ENCODE measurements around the gene GID8. TPM values are rescaled to one million over a fixed set of nuclear protein-coding genes. Genes with fewer than 3 reads are reported as not detected.

GID8 gene
- total and polyA plus RNA-seq, 2 donors (not counting 3 experiments of a cell fraction or from before 2014, with no cell fraction given): 25.3 to 34.6 TPM

DNA sequence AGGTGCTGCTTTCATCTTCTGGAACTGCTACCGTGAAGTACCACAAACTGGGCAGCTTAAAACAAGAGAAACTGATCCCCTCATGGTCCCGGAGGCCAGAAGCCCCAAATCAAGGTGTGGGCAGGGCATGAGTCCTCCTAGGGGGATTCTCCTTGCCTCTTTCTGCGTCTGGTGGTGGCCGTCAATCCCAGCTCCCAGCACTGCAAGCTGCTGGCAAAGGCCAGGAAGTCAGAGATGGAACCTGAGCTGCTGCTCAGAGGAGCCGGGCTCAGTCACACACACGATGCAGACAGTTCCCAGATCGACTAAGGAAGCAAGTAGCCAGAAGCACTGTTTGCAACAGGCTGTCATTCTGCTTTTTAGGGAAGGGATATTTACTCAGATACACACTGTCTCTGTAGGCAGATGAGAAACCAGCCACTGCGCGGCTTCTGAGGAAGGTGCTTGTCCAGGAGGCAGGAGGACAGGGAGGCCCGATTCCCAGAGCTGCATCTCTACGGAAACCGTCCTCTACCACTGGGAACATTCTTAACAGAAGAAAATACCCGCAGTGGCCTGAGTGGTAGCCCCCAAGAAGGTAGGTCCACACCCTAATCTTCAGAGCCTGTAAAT is 53.4 kb downstream of the GID8 start:
- no peaks in the 10 kb centered on the region for H3K4me1 ChIP-seq (ENCODE audit: control insufficient read depth, extremely low read depth, insufficient read depth, low read length)
- POLR2A ChIA-PET: no interaction called here
- dilution Hi-C loops (cut with MboI; ENCODE audit: extremely low pct_ligation_motif_present, low sequenced_read_pairs) (no loop called here), intact Hi-C loops (cut with micrococcal nuclease) (no loop called here)
- H3K9me1 ChIP-seq (replicated peaks; ENCODE audit: control insufficient read depth, extremely low read depth, insufficient read depth, low read length): no peaks in the 10 kb centered on the region
- no peak overlapping the region for H2AFZ ChIP-seq (ENCODE audit: low read depth, low read length)
- H4K20me1 ChIP-seq (replicated peaks; ENCODE audit: control insufficient read depth, extremely low read depth, insufficient read depth, low read length): no peaks in the 10 kb centered on the region
- no peak overlapping the region for H3K4me2 ChIP-seq (ENCODE audit: insufficient read depth, low read length)
- H3K9me3 ChIP-seq (replicated peaks; ENCODE audit: control insufficient read depth, insufficient read depth, low read length): no peaks in the 10 kb centered on the region
- H3K27ac ChIP-seq (ENCODE audit: insufficient read depth, low read depth, low read length): no peak overlapping the region
- H3K9ac ChIP-seq (replicated peaks; ENCODE audit: extremely low read depth, insufficient read depth, low read length): no peak overlapping the region
- FAIRE-seq: no peak
- H3K4me3 ChIP-seq (replicated peaks in 1 of 3; ENCODE audit: insufficient read depth in 1 of 3, low read depth in 1 of 3, low read length in 3 of 3): no peak overlapping the region
- no peaks in the 10 kb centered on the region for H3K36me3 ChIP-seq (ENCODE audit: control insufficient read depth in 2 of 2, extremely low read depth in 1 of 2, insufficient read depth in 2 of 2, low read length in 2 of 2)
- H3K27me3 ChIP-seq (ENCODE audit: control insufficient read depth in 2 of 2, insufficient read depth in 2 of 2, low read length in 2 of 2): no peaks in the 10 kb centered on the region
- no peak for DNase-seq (ENCODE audit: low read depth, low spot score)
- TF ChIP-seq POLR2AphosphoS5 (IDR thresholded peaks at IDR 0.05; ENCODE audit: insufficient read depth, low read depth, low read length): no peak
- TF ChIP-seq, protein P1, sequence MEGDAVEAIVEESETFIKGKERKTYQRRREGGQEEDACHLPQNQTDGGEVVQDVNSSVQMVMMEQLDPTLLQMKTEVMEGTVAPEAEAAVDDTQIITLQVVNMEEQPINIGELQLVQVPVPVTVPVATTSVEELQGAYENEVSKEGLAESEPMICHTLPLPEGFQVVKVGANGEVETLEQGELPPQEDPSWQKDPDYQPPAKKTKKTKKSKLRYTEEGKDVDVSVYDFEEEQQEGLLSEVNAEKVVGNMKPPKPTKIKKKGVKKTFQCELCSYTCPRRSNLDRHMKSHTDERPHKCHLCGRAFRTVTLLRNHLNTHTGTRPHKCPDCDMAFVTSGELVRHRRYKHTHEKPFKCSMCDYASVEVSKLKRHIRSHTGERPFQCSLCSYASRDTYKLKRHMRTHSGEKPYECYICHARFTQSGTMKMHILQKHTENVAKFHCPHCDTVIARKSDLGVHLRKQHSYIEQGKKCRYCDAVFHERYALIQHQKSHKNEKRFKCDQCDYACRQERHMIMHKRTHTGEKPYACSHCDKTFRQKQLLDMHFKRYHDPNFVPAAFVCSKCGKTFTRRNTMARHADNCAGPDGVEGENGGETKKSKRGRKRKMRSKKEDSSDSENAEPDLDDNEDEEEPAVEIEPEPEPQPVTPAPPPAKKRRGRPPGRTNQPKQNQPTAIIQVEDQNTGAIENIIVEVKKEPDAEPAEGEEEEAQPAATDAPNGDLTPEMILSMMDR (IDR thresholded peaks at IDR 0.05; ENCODE audit: extremely low read depth in 1 of 2, insufficient read depth in 1 of 2, low read depth in 1 of 2, low read length in 2 of 2): no peak
- no peak for TF ChIP-seq EZH2 (IDR thresholded peaks at IDR 0.05; ENCODE audit: borderline replicate concordance, low read depth, low read length, severe bottlenecking)
- no peak for TF ChIP-seq GATA2 (IDR thresholded peaks at IDR 0.05; ENCODE audit: insufficient read depth, insufficient read length, low read depth, low read length)
- TF ChIP-seq POLR2A (IDR thresholded peaks at IDR 0.05; ENCODE audit: low read depth, low read length): no peak
- TF ChIP-seq MAX (IDR thresholded peaks at IDR 0.05; ENCODE audit: insufficient read depth, insufficient read length): no peak
- TF ChIP-seq FOS (IDR thresholded peaks at IDR 0.05; ENCODE audit: borderline replicate concordance, insufficient read depth, low read length): no peak
- TF ChIP-seq MYC (IDR thresholded peaks at IDR 0.05; ENCODE audit: low read depth, low read length): no peak
- no peaks in the 10 kb centered on the region for H3K79me2 ChIP-seq (ENCODE audit: control insufficient read depth, insufficient read depth, low read length)
- BruUV-seq (replicated peaks): no TSS peak
- CTCF ChIA-PET: interaction anchor here (0.8 to 1.5 kb wide), 4 partner anchors 16 to 20 kb away, joined by 4 to 8 read pairs (median 5); no protein-coding TSS in a partner anchor
